GM18519 (cell line): ENCODE measurements around the gene PAFAH1B2.
"Not testable (repeated sequence)": the region's sequence is repeated elsewhere in the genome, so short reads cannot be mapped to it uniquely, and the experiment has no call there.

Experiments used
- ATAC-seq: cut with Tn5 transposase; IDR thresholded peaks from one replicate; pipeline ENCODE4 v1.9.1; 2021; ENCODE audit warnings: mild to moderate bottlenecking, moderate library complexity; ENCODE audit not compliant: unreplicated experiment, low FRiP score

The PAFAH1B2 gene, protein sequence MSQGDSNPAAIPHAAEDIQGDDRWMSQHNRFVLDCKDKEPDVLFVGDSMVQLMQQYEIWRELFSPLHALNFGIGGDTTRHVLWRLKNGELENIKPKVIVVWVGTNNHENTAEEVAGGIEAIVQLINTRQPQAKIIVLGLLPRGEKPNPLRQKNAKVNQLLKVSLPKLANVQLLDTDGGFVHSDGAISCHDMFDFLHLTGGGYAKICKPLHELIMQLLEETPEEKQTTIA

DNA sequence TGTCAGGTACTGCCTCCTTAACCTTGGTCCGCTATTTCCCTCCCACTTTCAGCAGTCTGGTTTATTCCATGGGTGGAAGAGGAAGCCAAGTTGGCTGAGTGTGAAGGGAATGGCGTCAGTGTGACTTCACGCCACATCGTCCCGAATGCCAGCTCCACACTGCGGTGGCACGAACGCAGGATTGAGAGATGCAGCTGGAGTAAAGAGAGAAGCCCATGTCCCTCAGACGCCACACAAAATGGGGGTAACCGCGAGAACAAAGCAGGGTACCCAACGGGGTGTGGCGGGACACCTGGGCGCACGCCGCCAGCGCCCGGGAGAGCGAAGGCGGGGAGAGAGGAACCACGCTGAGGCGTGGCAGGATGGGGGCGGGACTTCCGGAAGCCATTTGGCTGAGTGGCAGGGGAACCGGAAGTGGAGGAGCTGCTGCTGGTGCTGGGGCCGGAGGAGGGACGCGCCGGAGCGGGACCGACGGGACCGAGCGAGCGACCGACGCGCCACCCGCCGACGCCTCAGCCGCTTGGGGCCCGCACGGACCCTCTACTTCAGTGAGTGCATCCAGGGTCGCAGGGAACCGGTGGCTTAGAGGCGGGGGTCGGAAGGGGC is at the start of gene PAFAH1B2:
Gene PAFAH1B2, plus strand, starts transcription at position 417 of the 606 bp plus-strand sequence. CDS start 8,161 bp downstream, outside the sequence.
- peak; percentile 96 for ATAC-seq

- no peak for ATAC-seq
Measured at GRCh38 chr11:117094776-117095175, 49.3 kb upstream of the PAFAH1B2 start.

DNA sequence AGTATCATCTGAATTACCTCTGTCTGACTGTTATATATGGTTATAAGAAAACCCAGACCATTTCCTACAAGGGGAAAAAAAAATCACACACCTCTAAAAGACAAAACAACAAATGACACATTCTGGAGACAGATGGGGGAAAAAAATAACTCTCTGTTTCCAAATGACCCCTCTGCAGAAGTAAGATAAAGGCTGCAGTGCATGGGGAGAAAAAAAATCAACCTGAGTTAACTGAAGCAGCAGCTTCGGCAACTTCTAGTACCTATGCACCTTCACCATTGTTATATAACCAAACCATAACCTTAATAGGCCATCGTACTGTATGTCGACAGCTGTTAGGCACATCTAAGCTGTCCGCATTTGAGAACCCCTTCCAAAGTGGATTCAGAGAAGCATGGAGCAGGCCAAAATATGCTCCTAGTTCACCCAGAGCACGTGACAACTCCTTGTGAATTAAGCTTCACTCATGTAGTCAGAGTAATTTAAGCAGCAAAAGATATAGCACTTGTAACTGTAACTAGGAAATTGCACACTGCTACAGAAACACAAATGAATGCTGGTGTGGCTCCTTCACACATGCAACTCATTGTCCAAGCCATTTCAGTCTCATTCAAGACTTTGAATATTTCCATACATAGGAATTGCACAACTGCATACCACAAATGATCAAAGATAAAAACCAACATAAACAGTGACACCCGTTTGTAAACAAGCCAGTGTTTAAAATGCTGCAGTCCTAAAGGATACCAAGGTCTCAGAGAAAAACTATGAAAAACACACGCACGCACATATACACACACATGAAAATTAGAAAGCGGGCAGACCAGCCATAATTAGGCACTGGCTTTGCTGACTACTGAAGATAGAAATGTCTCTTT is 48.6 kb upstream of the PAFAH1B2 start:
- no peak for ATAC-seq

DNA sequence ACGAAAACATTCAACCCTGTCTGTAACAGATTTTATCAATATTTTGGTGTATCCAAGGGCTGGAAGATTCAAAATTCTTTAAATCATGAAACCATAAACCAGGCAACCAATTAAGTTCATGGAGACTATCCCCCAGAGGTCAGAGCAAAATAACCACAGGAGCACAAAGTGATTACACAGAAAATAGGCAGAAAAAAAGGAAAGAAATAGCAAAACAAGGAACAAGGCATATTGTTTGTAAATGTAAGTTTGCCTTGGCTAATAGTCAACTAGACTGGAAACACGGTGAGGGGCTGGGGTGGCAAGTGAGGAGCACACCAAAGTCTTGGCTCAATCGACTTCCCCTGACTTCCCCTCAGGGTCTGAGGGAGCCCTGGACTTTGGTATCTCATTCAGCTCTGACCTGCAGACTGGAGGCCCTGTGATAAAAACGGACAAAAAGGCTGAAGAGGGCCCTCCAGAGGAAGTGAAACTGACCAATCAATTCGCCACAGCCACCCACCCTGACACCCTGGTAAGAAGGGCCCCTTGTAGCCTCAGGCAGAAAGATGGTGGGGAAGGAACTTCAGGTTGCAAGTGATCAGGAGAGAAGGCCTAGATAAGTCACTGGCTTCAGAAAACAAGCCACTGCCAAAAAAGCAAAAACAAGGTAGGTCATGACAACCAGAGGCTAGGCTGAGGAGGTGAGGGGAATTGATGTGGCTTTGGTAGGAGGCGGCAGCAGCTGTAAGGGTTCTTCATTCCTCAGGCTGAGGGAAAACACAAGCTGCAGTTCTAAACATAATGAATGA is 47.7 kb upstream of the PAFAH1B2 start:
- ATAC-seq = no peak

- no peak for ATAC-seq
Measured at GRCh38 chr11:117097014-117097388, 47.1 kb upstream of the PAFAH1B2 start.

DNA sequence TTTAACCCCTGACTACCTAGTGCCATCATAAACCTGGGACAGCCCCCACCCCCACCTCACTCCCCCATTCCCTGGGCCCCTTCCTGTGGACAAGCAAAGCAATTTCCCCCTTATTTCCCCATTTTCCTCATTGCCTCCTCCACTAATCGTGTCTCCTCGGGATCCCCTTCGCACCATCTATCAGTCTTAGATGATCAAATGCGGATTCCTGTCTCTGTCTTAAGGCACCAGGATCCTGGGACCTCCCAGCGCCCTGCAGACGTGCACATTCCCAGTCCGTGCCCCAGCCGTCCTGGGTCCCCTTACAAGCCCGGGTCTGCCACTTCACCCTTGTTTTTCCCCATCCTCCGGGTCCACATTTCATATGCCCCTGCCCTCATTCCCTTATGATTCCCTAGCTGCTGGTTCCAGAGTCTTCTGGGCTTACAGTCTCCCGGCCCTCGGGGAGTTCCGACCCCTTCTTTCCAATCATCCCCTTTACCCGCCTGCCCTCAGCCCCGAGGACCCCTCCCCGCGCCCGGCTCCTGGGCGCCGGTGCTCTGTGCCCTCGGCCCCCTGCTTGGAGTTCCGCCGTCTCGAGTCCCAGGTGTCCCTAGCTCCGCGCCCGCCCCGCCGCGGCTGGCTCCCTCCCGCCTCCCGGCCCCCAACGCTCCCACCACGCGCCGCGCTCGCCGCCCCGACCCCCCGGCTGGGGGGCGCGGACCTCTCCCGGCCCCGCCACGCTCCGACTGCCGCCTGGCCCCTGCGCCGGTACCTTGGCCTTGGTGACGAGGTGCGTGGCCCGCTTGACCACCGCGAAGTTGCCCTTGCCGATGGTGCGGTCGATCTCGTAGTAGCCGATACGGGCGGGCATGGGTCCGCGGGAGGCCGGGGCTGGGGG is 46.5 kb upstream of the PAFAH1B2 start:
- peak; percentile 17 for ATAC-seq

DNA sequence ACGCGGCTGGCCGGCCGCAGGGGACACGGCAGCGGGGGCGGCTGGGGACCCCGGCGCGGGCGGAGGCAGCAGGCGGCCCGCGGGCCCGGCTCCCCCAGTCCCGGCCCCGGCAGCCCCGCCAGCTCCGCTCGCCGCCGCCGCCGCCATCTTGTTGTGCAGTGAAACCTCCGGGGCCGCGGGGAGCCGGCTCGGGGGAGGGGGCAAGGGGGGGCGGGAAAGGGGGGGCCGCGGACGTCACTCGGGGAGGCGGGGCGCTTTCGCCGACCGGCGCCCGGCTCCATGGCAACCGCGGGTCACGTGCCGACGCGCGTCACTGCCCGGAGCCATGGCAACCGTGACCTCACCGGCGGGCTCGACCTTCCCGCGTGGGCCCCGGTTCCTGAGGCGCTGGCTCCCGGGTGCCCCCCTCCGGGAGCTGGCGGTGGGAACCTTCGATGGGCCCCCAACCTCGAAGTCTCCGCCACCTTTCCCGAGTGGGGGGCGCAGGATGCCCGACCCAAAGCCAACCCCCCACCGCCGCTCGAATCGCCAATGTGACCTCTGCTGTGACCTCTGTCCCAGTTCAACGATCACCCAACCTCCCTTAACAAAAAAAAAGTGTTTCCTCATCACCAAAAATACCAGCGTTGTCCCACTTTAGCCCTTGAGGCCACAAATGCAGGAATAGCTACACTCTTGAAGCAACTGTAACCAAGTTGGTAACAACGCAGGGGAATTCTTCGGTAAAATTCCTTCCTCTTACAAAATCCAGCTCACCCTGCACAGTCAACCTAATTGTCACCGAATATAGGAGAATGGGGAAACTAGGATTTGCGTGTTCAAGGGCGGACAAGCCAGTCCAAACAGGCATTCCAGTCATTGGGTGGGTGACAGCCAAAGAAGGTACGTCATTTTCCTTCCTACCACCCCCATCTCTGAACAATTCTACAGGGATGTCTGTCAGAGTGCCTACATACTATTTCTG is 45.5 kb upstream of the PAFAH1B2 start, which contains the start of gene SIK3:
Gene SIK3, minus strand, starts transcription at position 160 of the 964 bp plus-strand sequence. Its CDS starts 13 bp downstream, at position 147.
- ATAC-seq = peak; percentile 47

GRCh38 chr11:117099696-117100095 is 44.4 kb upstream of the PAFAH1B2 start:
- no peak for ATAC-seq

- no peak for ATAC-seq
Measured at GRCh38 chr11:117100556-117100955, 43.5 kb upstream of the PAFAH1B2 start.

- ATAC-seq = no peak
Measured at GRCh38 chr11:117107701-117108590, 36.1 kb upstream of the PAFAH1B2 start.

DNA sequence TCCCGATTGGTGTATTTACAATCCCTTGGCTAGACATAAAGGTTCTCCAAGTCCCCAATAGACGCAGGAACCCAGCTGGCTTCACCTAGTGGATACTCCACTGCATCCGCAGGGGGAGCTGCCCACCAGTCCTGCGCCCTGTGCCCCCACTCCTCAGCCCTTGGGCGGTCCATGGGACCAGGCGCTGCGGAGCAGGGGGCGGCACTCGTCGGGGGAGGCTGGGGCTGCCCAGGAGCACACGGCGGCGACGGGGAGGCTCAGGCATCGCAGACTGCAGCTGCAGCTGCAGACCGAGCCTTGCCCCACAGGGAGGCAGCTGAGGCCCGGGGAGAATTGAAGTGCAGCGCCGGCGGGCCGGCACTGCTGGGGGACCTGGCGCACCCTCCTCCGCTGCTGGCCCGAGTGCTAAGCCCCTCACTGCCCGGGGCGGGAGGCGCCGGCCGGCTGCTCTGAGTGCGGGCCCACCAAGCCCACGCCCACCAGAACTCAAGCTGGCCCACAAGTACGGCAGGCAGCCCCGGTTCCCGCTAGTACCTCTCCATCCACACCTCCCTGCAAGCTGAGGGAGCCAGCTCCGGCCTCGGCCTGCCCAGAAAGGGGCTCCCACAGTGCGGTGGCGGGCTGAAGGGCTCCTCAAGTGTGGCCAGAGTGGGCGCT is 33.7 kb upstream of the PAFAH1B2 start:
- no peak for ATAC-seq

GRCh38 chr11:117112497-117112896 is 31.6 kb upstream of the PAFAH1B2 start:
- not testable (repeated sequence) for ATAC-seq

DNA sequence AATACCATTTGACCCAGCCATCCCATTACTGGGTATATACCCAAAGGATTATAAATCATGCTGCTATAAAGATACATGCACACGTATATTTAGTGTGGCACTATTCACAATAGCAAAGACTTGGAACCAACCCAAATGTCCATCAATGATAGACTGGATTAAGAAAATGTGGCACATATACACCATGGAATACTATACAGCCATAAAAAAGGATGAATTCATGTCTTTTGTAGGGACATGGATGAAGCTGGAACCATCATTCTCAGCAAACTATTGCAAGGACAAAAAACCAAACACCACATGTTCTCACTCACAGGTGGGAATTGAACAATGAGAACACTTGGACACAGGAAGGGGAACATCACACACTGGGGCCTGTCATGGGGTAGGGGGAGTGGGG is 31.1 kb upstream of the PAFAH1B2 start:
- not testable (repeated sequence) for ATAC-seq

DNA sequence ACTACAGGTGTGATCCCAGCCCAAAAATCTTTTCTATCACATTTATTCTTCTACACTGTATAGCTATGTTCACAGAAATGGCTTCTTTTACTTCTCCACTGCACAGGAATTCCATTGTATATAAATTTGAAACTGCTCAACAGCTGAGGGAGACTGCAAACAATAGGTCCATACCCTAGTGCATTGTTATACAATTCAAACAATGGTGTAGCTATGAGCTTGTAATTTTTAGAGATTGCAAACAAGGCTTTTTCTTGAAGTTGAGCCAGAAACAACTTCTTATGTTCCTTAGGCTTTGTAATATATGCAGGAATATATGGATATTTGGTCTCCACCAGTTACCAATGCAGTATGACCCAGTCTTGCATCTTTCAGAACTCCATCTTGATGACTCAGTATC is 26.4 kb upstream of the PAFAH1B2 start:
- no peak for ATAC-seq

GRCh38 chr11:117121176-117121575 is 22.9 kb upstream of the PAFAH1B2 start:
- ATAC-seq = no peak

DNA sequence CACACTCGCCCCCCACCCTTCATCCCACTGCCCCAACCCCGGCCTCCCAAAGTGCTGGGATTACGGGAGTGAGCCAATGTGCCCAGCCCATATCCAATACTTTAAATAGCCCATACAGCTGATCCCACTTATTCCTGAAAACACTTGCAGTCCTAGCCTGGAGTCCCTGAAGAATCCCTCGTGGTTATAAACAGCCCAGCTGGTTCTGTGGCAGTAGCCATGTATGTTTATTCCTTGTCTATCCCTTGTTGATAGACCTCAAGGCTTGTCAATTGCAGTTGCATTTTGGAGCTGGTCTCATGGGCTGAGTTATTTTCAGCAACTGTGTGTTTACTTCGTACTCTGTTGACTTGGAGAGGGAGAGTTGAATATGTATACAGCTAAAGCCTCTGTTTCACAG is 21.5 kb upstream of the PAFAH1B2 start:
- no peak for ATAC-seq
